H9 (cell line): Measurements from ENCODE around the gene IGSF3. TPM values are rescaled to one million over a fixed set of nuclear protein-coding genes. Genes with fewer than 3 reads are reported as not detected.

Experiments used
- DNase-seq: peaks from one replicate; pipeline ENCODE4 v3.0.0-alpha.2; 2017
- H2AFZ ChIP-seq: one replicate; pipeline ENCODE4 v1.6.1; 2013; ENCODE audit warnings: mild to moderate bottlenecking, low read length, control low read depth, moderate library complexity
- H2AK5ac ChIP-seq: 2 replicates; pipeline ENCODE4 v1.6.1; 2013; ENCODE audit warnings: low read length, control low read depth, mixed read lengths; ENCODE audit not compliant: insufficient read length
- H2BK120ac ChIP-seq: one replicate; pipeline ENCODE4 v1.6.1; 2013; ENCODE audit warnings: low read depth, mild to moderate bottlenecking, low read length, control low read depth, inconsistent platforms; ENCODE audit not compliant: poor library complexity, severe bottlenecking
- H2BK12ac ChIP-seq: 2 replicates; pipeline ENCODE4 v1.6.1; 2013; ENCODE audit warnings: low read length, control low read depth, mixed read lengths, low read depth; ENCODE audit not compliant: insufficient read length
- H2BK15ac ChIP-seq: 2 replicates; pipeline ENCODE4 v1.6.1; 2013; ENCODE audit warnings: low read depth, low read length, control low read depth
- H2BK20ac ChIP-seq: one replicate; pipeline ENCODE4 v1.6.1; 2013; ENCODE audit warnings: low read depth, mild to moderate bottlenecking, low read length, control low read depth, inconsistent platforms; ENCODE audit not compliant: poor library complexity, severe bottlenecking
- H2BK5ac ChIP-seq: 2 replicates; pipeline ENCODE4 v1.6.1; 2013; ENCODE audit warnings: low read length, control low read depth, mixed read lengths; ENCODE audit not compliant: insufficient read length
- H3K14ac ChIP-seq: 2 replicates; pipeline ENCODE4 v1.6.1; 2013; ENCODE audit warnings: low read length, control low read depth; ENCODE audit not compliant: insufficient read depth
- H3K18ac ChIP-seq: 2 replicates; pipeline ENCODE4 v1.6.1; 2013; ENCODE audit warnings: low read depth, mild to moderate bottlenecking, mixed read lengths, low read length, control low read depth; ENCODE audit not compliant: insufficient read length
- H3K23ac ChIP-seq: 2 replicates; pipeline ENCODE4 v1.6.1; 2013; ENCODE audit warnings: low read length, control low read depth, mixed read lengths, low read depth; ENCODE audit not compliant: insufficient read length
- H3K23me2 ChIP-seq: 2 replicates; pipeline ENCODE4 v1.6.1; 2013; ENCODE audit warnings: low read depth, mild to moderate bottlenecking, mixed read lengths, low read length, control low read depth; ENCODE audit not compliant: insufficient read length, poor library complexity, severe bottlenecking
- H3K27ac ChIP-seq: 2 replicates; pipeline ENCODE4 v1.5.1; 2013; ENCODE audit warnings: low read length, control low read depth, mixed read lengths, low read depth; ENCODE audit not compliant: insufficient read length
- H3K27me3 ChIP-seq: 2 replicates; pipeline ENCODE4 v1.6.1; 2013; ENCODE audit warnings: low read length, control low read depth, inconsistent platforms; ENCODE audit not compliant: insufficient read depth
- H3K4ac ChIP-seq: 2 replicates; pipeline ENCODE4 v1.6.1; 2013; ENCODE audit warnings: low read depth, mild to moderate bottlenecking, control low read depth, inconsistent platforms, low read length, moderate library complexity
- H3K4me1 ChIP-seq: 2 replicates; pipeline ENCODE4 v1.6.1; 2013; ENCODE audit warnings: low read length, control low read depth, inconsistent platforms; ENCODE audit not compliant: insufficient read depth
- H3K4me2 ChIP-seq: 2 replicates; pipeline ENCODE4 v1.6.1; 2013; ENCODE audit warnings: low read length, control low read depth, mixed read lengths; ENCODE audit not compliant: insufficient read length, insufficient read depth
- H3K56ac ChIP-seq: 2 replicates; pipeline ENCODE4 v1.6.1; 2013; ENCODE audit warnings: low read depth, mild to moderate bottlenecking, mixed read lengths, low read length, control low read depth; ENCODE audit not compliant: insufficient read length
- H3K79me1 ChIP-seq: 2 replicates; pipeline ENCODE4 v1.6.1; 2013; ENCODE audit warnings: low read depth, mild to moderate bottlenecking, moderate library complexity, low read length, control low read depth, inconsistent platforms; ENCODE audit not compliant: insufficient read depth, poor library complexity, severe bottlenecking
- H3K79me2 ChIP-seq: 2 replicates; pipeline ENCODE4 v1.6.1; 2013; ENCODE audit warnings: low read length, control low read depth, inconsistent platforms; ENCODE audit not compliant: insufficient read depth
- H3K9ac ChIP-seq: 2 replicates; pipeline ENCODE4 v1.6.1; 2013; ENCODE audit warnings: low read length, control low read depth, mixed read lengths; ENCODE audit not compliant: insufficient read length; ENCODE audit errors: extremely low read depth
- H3K9me3 ChIP-seq: one replicate; pipeline ENCODE4 v1.6.1; 2013; ENCODE audit warnings: low read depth, low read length, inconsistent platforms; ENCODE audit not compliant: control insufficient read depth
- H3T11ph ChIP-seq: one replicate; pipeline ENCODE4 v1.6.1; 2013; ENCODE audit warnings: mild to moderate bottlenecking, low read length, control low read depth, inconsistent platforms
- H4K20me1 ChIP-seq: one replicate; pipeline ENCODE4 v1.6.1; 2013; ENCODE audit not compliant: control insufficient read depth, insufficient read length, insufficient read depth
- H4K5ac ChIP-seq: 2 replicates; pipeline ENCODE4 v1.6.1; 2013; ENCODE audit warnings: low read depth, mild to moderate bottlenecking, mixed read lengths, low read length, control low read depth; ENCODE audit not compliant: insufficient read length
- H4K8ac ChIP-seq: replicated peaks from 2 replicates; pipeline ENCODE4 v1.6.1; 2013; ENCODE audit warnings: low read length, control low read depth, mixed read lengths, low read depth; ENCODE audit not compliant: insufficient read length
- H4K91ac ChIP-seq: 2 replicates; pipeline ENCODE4 v1.6.1; 2013; ENCODE audit warnings: low read depth, mild to moderate bottlenecking, moderate library complexity, mixed read lengths, low read length, control low read depth; ENCODE audit not compliant: insufficient read length
- H3K27ac Mint-ChIP-seq, 3 experiments: 2 replicates in 2 of 3; 3 replicates in 1 of 3; pipeline ENCODE4 v1.8.0; 2020 to 2021; ENCODE audit warnings: mixed read lengths in 3 of 3, mild to moderate bottlenecking in 1 of 3, moderate library complexity in 1 of 3
- H3K27me3 Mint-ChIP-seq: 2 replicates; pipeline ENCODE4 v1.8.0; 2021; ENCODE audit warnings: low read depth, mild to moderate bottlenecking, moderate library complexity, mixed read lengths
- H3K36me3 Mint-ChIP-seq, 3 experiments: 2 replicates in 2 of 3; 3 replicates in 1 of 3; pipeline ENCODE4 v1.8.0; 2020 to 2021; ENCODE audit warnings: low read depth in 3 of 3, mixed read lengths in 3 of 3; ENCODE audit not compliant: insufficient read depth in 1 of 3
- H3K4me1 Mint-ChIP-seq, 2 experiments: 2 replicates each; pipeline ENCODE4 v1.8.0; 2020; ENCODE audit warnings: mixed read lengths in 2 of 2
- H3K4me3 Mint-ChIP-seq, 2 experiments: 2 replicates in 1 of 2; 3 replicates in 1 of 2; pipeline ENCODE4 v1.8.0; 2020 to 2021; ENCODE audit warnings: mild to moderate bottlenecking in 2 of 2, mixed read lengths in 2 of 2, moderate library complexity in 1 of 2
- H3K9me3 Mint-ChIP-seq, 2 experiments: 2 replicates in 1 of 2; 3 replicates in 1 of 2; pipeline ENCODE4 v1.8.0; 2020; ENCODE audit warnings: mild to moderate bottlenecking in 2 of 2, mixed read lengths in 2 of 2, moderate library complexity in 1 of 2
- CTCF ChIP-seq: fragments of 200-600 bp; sonication (generic); conservative IDR thresholded peaks from 3 replicates; pipeline ENCODE4 v1.8.0; 2021; ENCODE audit warnings: antibody characterized with exemption, mild to moderate bottlenecking
- WGBS: extraction: QIAGEN DNeasy Blood & Tissue Kit; methylation state at CpG from one replicate; pipeline ENCODE4 v1.1.7; 2013; ENCODE audit warnings: missing lambda C conversion rate, low lambda C conversion rate, mixed read lengths; ENCODE audit not compliant: insufficient read length; ENCODE audit errors: extremely low coverage; 5-methylcytosine and 5-hydroxymethylcytosine counted together
- total RNA-seq: library from RNA; stranded (reverse); gene quantifications from 2 replicates; pipeline ENCODE4 v1.2.1, GENCODE V29; 2021

Gene IGSF3
- total RNA-seq, 1 experiment from 2014 or later, result 19.1 TPM

- no peak overlapping the region for H3K4me3 Mint-ChIP-seq
- Histone ChIP-seq H2AFZ (no peak overlapping the region), H3K27me3 (no peaks in the 10 kb centered on the region), H2BK120ac (no peak overlapping the region), H3K4ac (no peak overlapping the region), H3K23me2 (no peaks in the 10 kb centered on the region), H3K79me2 (no peaks in the 10 kb centered on the region), H2BK20ac (no peak overlapping the region), H3K14ac (no peak overlapping the region), H3K23ac (no peak overlapping the region), H4K20me1 (no peaks in the 10 kb centered on the region), H3K4me1 (no peaks in the 10 kb centered on the region), H3K18ac (no peak overlapping the region), H2AK5ac (no peak overlapping the region), H2BK15ac (no peak overlapping the region), H3K4me2 (no peak overlapping the region), H3K27ac (no peak overlapping the region), H4K91ac (no peak overlapping the region), H3K9me3 (no peaks in the 10 kb centered on the region), H2BK12ac (no peak overlapping the region), H4K8ac (no peak overlapping the region), H4K5ac (no peak overlapping the region), H3T11ph (no peak overlapping the region), H3K9ac (no peak overlapping the region), H2BK5ac (no peak overlapping the region), H3K79me1 (no peaks in the 10 kb centered on the region), H3K56ac (no peak overlapping the region)
- H3K36me3 Mint-ChIP-seq, result no peaks in the 10 kb centered on the region
- peaks cover 16% of the 10 kb centered on the region for H3K27me3 Mint-ChIP-seq
- H3K9me3 Mint-ChIP-seq, result no peaks in the 10 kb centered on the region
- no peak for TF ChIP-seq CTCF
- peaks cover 3 to 8% of the 10 kb centered on the region in 2 experiments; a peak in 3 of 4 replicates for H3K4me1 Mint-ChIP-seq
- no peak overlapping the region for H3K27ac Mint-ChIP-seq
- no CpG with 5 or more reads among the region's 2 CpGs for WGBS
- DNase-seq, result no peak
These were observed 7.2 kb upstream of the IGSF3 start for GRCh38 chr1:116674751-116675150.
